GM19023 (cell line): ENCODE measurements around the gene TNRC6C.

Experiments used
- ATAC-seq: cut with Tn5 transposase; IDR thresholded peaks from one replicate; pipeline ENCODE4 v1.9.1; 2021; ENCODE audit warnings: mild to moderate bottlenecking, moderate library complexity; ENCODE audit not compliant: unreplicated experiment

The TNRC6C gene

DNA sequence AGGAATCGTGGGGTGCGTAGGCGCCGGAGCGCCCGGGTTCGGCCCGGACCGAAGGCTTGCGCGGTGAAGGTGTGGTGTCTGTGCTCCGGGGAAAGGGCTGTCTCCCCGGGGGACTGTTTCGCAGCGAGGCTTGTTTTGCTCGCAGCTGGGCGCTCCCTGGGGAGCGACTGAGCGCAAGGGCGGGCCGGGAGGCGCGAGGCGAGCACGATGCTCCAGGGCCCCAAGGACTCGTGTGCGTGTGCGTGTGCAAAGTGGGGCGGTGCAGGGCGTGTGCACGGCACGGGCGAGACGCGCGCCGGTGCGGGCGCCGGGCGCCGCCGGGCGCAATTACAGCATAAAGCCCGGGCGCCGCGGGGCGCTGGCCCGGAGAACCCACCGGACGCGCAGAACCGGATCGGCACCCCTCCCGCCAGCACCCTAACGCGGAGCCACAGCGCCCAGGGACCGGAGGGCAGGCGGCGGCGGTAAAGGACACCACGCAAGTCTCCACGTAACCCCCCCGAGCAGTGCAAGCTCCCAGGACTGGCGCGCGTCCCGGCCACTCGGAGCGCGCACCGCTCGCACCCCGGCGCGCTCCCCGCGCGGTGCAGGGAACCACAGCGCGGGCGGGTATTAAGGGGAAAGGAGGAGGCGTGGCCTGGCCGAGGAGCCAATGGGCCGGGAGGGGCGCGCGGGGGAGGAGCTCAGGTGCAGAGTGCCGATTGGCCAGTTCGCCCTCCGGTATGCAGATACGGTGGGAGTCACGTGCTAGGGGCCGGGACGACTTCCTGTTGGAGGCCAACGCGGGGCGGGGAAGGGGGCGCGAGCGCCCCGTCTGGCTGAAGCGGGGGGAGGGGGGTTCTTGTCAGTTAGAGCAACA lies at the start of gene TNRC6C:
Gene TNRC6C, plus strand, starts transcription at position 847 of the 859 bp plus-strand sequence. CDS start 45,504 bp downstream, outside the sequence.
- peak; percentile 88 for ATAC-seq

DNA sequence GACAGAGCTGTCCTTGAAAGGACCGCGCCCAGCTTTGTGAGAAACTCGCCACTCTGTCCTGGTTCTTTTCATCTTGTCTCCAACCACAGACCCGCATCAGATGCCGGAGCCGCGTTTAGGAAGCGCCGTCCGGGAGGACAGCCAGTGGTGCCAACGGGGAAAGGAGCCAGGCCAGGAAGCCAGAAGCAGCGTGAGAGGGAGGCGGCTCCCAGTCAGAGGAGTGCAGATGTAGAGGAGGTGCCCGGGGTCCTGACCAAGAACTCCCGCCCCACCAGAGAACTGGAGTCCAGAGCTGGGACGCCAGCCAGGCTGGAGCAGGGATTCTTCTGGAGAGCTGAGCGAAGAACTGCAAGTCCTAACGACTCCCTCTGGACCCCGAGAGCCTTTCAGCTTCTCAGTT lies 49.3 kb upstream of the TNRC6C start:
- ATAC-seq, result no peak

DNA sequence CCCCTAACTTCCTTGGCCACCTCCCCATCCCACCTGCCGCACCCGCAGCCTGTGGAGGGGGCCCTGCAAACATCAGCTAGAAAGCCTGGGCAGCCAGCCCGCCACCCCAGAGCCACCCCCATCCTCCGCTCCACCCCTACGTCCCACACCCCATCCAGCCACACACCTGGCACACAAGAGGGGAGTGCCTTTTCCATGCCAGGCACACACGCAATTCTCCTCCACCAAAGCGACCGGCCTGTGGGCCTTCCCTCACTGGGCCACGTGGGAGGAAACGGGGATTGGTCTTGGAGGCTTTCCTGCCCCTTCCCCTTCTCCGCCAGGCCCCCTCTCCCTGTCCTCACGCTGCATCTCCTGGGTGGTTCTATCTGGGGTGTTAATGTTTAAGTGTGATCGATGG lies 48.7 kb upstream of the TNRC6C start:
- ATAC-seq, result no peak

DNA sequence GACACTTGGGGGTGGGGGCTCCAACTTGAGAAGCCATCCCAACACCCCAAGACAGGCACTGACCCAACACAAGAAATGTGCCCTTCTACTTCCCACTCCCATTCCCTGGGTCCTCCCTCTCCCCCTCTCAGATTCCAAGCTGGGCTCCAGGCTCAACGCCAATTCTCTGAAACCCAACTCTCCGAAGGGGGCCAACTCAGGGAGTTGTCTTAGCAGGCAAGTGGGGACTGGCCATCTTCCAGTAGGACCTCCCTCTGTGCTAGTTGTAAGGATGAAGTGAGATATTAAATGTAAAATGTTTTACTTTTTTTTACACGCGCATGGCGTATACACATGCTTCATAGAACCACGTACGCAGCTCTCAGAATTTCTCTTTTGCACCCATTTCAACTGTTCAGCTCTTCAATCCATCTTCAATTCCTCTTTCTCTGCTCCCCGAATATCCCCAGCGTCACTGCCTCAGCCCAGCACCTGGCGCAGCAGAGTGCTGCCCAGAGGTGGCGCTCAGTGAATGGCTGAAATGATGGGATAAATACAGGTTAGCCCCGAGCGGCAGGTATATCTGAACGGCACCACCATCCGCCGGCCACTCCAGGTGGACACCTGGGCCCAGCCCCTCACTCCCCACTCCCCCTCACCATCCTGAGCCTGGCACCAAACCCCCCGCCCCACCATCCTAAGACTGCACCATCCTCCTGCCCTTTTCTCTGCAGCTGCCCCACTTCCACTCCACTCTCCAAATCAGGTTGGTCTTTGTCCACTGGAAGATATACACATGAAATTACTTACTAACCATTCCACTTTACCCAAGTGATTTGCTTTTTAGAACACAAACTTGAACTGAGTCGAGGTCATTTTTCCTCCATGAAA lies 43.9 kb upstream of the TNRC6C start:
- ATAC-seq, result no peak

- ATAC-seq, result no peak
Measured at GRCh38 chr17:77915594-77916021, 42.9 kb upstream of the TNRC6C start.

- ATAC-seq, result no peak
Measured at GRCh38 chr17:77916264-77916663, 42.2 kb upstream of the TNRC6C start.

DNA sequence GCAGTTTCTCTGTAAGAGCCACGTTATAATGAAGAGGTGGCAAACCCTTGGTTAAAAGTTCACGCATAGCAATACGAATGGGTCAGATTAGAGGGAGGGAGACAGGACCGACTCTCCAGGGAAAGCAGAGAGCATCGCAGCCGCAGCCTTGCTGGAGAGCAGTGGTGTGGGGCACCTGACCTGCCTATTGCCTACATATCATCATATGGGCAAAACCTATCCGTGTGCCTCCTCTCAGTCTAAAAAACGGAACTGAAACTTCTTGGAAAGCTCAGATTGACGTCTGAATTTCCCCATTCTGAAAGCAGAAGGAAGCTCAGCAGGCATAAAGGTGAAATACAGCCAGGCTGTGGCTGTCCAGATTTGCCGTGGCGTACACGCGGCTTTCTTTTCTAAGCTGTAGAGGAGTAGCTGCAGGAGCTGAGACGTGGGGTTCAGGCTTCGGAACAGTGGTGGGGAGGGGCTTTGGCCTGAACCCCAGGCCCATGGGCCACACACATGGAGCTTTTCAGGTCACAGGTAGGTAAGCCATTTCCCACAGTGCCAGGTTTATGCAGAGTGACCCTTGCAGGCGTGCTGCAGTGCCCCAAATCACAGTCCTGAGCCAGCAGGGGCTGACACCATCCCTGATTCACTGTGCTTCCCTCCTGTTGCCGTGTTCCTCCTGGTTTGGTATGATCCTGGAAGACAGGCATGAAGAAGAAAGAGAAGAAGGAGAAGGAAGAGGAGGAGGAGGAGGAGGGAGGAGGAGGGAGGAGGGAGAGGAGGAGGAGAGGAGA lies 41.6 kb upstream of the TNRC6C start:
- no peak for ATAC-seq

GRCh38 chr17:77919276-77919675 lies 39.2 kb upstream of the TNRC6C start:
- no peak for ATAC-seq

GRCh38 chr17:77923135-77923534 lies 35.4 kb upstream of the TNRC6C start:
- ATAC-seq, result no peak

GRCh38 chr17:77923776-77924513 lies 34.6 kb upstream of the TNRC6C start:
- no peak for ATAC-seq

- ATAC-seq, result no peak
Measured at GRCh38 chr17:77924757-77925336, 33.7 kb upstream of the TNRC6C start.

GRCh38 chr17:77925831-77926543 lies 32.5 kb upstream of the TNRC6C start:
- no peak for ATAC-seq

DNA sequence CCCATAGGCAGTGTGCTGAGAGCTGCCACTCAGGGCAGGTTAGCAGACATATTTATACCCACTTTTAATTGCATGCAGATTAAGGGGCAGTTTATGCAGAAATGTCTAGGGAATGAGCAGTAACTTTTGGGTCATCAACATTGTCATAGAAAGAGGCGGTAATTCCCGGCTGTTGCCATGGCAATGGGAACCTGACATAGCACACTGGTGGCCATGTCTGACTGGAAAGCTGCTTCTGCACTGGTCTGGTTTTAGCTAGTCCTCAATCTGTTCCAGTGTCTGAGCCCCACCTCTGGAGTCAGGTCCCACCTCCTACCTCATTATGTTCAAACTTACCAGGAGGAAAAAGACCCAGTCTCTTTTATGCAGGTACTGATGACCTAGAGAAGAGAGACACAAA lies 31.5 kb upstream of the TNRC6C start:
- ATAC-seq, result no peak

DNA sequence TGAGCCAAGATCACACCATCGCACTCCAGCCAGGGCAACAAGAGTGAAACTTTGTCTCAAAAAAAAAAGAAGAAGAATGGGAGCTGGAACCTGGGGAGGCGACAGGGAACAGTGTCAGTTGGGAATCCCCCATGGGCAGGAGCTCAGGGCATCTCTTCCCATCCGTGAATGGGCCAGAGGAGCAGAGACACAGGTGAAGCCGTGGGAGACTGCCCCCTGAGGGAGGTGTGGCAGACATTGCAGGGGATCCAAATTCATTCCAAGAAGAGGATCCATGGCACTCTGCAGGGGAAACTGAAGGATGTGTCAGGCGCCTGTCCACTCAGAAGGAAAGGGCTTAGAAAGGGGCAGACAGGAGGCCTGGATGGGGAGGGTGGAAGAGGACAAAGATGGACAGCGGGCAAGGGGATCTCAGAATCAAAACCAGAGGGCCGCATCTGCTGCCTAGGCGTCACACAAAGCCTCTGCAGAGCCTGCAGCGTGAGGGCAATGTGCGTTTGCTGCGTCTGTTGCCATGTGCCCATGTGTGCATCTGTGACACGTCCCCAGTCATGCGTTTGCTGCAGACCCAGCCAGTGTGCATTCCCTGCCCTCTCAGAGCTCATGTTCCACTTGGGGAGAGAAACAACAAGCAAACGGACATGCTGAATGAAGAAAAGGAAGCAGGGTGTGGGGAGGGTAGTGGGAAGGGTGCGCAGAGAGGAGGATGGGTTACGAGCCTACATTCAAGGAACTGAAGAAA lies 30.6 kb upstream of the TNRC6C start:
- no peak for ATAC-seq

DNA sequence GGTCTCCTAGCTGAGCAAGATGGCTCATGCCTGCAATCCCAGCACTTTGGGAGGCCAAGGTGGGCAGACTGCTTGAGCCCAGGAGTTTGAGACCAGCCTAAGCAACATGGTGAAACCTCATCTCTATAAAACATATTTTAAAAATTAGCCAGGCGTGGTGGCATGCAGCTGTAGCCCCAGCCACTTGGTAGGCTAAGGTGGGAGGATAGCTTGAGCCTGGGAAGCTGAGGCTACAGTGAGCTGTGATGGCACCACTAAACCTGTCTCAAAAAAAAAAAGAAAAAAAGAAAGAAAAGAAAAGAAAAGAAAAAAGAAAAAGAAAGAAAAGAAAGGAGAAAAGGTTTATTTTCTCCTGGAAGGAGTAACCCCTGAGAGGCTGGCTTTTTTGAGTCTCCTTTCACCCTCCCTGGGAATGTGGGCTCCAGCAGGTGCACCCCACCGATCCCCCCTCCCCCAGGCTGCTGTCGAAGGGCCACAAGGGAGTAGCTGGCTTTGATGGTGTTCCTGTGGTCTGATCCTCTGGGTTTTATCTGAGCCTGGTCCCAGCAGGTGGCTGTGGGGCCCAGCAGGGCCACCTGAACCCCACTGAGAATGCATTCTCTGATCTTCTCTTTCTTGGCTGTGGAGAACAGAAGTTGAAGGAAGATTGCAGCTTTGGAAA lies 29.9 kb upstream of the TNRC6C start:
- ATAC-seq, result no peak

GRCh38 chr17:77929180-77929564 lies 29.3 kb upstream of the TNRC6C start:
- no peak for ATAC-seq

GRCh38 chr17:77929871-77930436 lies 28.5 kb upstream of the TNRC6C start:
- no peak for ATAC-seq
